ENCODE results near the gene ADGRG6.

The ADGRG6 gene

DNA sequence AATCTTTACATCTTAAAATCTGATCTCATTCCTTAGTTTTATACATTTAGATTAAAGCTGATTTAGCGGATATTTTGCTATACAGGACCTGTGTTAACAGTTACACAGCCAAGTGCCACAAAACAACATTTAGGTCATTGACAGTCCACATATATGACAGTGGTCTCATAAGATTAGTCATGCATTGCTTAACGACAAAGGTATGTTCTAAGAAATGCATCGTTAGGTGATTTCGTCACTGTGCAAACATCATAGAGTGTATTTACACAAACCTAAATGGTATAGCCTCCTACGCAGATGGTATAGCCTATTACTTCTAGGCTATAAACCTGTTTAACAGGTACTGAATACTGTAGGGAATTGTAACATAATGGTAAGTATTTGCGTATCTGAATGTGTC, 21.6 kb downstream of the ADGRG6 start (continued):
- TF ChIP-seq, protein P1, sequence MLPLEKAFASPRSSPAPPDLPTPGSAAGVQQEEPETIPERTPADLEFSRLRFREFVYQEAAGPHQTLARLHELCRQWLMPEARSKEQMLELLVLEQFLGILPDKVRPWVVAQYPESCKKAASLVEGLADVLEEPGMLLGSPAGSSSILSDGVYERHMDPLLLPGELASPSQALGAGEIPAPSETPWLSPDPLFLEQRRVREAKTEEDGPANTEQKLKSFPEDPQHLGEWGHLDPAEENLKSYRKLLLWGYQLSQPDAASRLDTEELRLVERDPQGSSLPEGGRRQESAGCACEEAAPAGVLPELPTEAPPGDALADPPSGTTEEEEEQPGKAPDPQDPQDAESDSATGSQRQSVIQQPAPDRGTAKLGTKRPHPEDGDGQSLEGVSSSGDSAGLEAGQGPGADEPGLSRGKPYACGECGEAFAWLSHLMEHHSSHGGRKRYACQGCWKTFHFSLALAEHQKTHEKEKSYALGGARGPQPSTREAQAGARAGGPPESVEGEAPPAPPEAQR (tag by site-specific recombination; IDR thresholded peaks at IDR 0.05): no peak
- TF ChIP-seq, protein P2, sequence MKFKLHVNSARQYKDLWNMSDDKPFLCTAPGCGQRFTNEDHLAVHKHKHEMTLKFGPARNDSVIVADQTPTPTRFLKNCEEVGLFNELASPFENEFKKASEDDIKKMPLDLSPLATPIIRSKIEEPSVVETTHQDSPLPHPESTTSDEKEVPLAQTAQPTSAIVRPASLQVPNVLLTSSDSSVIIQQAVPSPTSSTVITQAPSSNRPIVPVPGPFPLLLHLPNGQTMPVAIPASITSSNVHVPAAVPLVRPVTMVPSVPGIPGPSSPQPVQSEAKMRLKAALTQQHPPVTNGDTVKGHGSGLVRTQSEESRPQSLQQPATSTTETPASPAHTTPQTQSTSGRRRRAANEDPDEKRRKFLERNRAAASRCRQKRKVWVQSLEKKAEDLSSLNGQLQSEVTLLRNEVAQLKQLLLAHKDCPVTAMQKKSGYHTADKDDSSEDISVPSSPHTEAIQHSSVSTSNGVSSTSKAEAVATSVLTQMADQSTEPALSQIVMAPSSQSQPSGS (tag by site-specific recombination; IDR thresholded peaks at IDR 0.05; ENCODE audit: low read depth): peak; percentile 90
- TF ChIP-seq MYNN (tag by site-specific recombination; IDR thresholded peaks at IDR 0.05; ENCODE audit: borderline replicate concordance) (no peak), ZNF521 (tag by site-specific recombination; IDR thresholded peaks at IDR 0.05) (no peak), SCRT1 (tag by site-specific recombination; IDR thresholded peaks at IDR 0.05; ENCODE audit: borderline replicate concordance) (peak; percentile 72), ZNF621 (tag by site-specific recombination; IDR thresholded peaks at IDR 0.05) (no peak), ZNF157 (tag by site-specific recombination; IDR thresholded peaks at IDR 0.05) (no peak), ZNF48 (tag by site-specific recombination; IDR thresholded peaks at IDR 0.05) (no peak), ZNF529 (tag by site-specific recombination; IDR thresholded peaks at IDR 0.05; ENCODE audit: insufficient replicate concordance) (no peak), ZNF777 (tag by site-specific recombination; IDR thresholded peaks at IDR 0.05; ENCODE audit: borderline replicate concordance) (no peak), REPIN1 (tag by site-specific recombination; IDR thresholded peaks at IDR 0.05; ENCODE audit: low read depth) (no peak), ZNF133 (tag by site-specific recombination; IDR thresholded peaks at IDR 0.05) (no peak), ZNF514 (tag by site-specific recombination; IDR thresholded peaks at IDR 0.05) (no peak), ZNF776 (tag by site-specific recombination; IDR thresholded peaks at IDR 0.05; ENCODE audit: borderline replicate concordance) (no peak), ZNF184 (tag by site-specific recombination; IDR thresholded peaks at IDR 0.05) (peak; percentile 79), PRDM1 (tag by site-specific recombination; IDR thresholded peaks at IDR 0.05) (peak; percentile 45; the same call in 1 of the 2 replicates), ZNF610 (tag by site-specific recombination; IDR thresholded peaks at IDR 0.05; ENCODE audit: borderline replicate concordance) (no peak), RBAK (tag by site-specific recombination; IDR thresholded peaks at IDR 0.05) (no peak), ZFP3 (tag by site-specific recombination; IDR thresholded peaks at IDR 0.05; ENCODE audit: low read depth) (no peak), ZNF223 (tag by site-specific recombination; IDR thresholded peaks at IDR 0.05) (no peak), ZNF416 (tag by site-specific recombination; IDR thresholded peaks at IDR 0.05) (no peak), ZFP69B (tag by site-specific recombination; IDR thresholded peaks at IDR 0.05) (peak; percentile 83), ZNF140 (tag by site-specific recombination; IDR thresholded peaks at IDR 0.05) (no peak), ZNF768 (tag by site-specific recombination; IDR thresholded peaks at IDR 0.05) (no peak), ZNF843 (tag by site-specific recombination; IDR thresholded peaks at IDR 0.05) (peak; percentile 97), ZFP41 (tag by site-specific recombination; IDR thresholded peaks at IDR 0.05; ENCODE audit: borderline replicate concordance) (no peak), ZXDB (tag by site-specific recombination; IDR thresholded peaks at IDR 0.05) (peak; percentile 87)
- TF ChIP-seq, protein P3, sequence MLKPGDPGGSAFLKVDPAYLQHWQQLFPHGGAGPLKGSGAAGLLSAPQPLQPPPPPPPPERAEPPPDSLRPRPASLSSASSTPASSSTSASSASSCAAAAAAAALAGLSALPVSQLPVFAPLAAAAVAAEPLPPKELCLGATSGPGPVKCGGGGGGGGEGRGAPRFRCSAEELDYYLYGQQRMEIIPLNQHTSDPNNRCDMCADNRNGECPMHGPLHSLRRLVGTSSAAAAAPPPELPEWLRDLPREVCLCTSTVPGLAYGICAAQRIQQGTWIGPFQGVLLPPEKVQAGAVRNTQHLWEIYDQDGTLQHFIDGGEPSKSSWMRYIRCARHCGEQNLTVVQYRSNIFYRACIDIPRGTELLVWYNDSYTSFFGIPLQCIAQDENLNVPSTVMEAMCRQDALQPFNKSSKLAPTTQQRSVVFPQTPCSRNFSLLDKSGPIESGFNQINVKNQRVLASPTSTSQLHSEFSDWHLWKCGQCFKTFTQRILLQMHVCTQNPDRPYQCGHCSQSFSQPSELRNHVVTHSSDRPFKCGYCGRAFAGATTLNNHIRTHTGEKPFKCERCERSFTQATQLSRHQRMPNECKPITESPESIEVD (tag by site-specific recombination; IDR thresholded peaks at IDR 0.05): peak; percentile 86
- TF ChIP-seq, protein P4, sequence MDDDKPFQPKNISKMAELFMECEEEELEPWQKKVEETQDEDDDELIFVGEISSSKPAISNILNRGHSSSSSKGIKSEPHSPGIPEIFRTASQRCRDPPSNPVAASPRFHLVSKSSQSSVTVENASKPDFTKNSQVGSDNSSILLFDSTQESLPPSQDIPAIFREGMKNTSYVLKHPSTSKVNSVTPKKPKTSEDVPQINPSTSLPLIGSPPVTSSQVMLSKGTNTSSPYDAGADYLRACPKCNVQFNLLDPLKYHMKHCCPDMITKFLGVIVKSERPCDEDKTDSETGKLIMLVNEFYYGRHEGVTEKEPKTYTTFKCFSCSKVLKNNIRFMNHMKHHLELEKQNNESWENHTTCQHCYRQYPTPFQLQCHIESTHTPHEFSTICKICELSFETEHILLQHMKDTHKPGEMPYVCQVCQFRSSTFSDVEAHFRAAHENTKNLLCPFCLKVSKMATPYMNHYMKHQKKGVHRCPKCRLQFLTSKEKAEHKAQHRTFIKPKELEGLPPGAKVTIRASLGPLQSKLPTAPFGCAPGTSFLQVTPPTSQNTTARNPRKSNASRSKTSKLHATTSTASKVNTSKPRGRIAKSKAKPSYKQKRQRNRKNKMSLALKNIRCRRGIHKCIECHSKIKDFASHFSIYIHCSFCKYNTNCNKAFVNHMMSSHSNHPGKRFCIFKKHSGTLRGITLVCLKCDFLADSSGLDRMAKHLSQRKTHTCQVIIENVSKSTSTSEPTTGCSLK (tag by site-specific recombination; IDR thresholded peaks at IDR 0.05): no peak
- TF ChIP-seq, protein P5, sequence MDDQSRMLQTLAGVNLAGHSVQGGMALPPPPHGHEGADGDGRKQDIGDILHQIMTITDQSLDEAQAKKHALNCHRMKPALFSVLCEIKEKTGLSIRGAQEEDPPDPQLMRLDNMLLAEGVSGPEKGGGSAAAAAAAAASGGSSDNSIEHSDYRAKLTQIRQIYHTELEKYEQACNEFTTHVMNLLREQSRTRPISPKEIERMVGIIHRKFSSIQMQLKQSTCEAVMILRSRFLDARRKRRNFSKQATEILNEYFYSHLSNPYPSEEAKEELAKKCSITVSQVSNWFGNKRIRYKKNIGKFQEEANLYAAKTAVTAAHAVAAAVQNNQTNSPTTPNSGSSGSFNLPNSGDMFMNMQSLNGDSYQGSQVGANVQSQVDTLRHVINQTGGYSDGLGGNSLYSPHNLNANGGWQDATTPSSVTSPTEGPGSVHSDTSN (CRISPR knock-in tag; IDR thresholded peaks at IDR 0.05): no peak
- TF ChIP-seq, protein P6, sequence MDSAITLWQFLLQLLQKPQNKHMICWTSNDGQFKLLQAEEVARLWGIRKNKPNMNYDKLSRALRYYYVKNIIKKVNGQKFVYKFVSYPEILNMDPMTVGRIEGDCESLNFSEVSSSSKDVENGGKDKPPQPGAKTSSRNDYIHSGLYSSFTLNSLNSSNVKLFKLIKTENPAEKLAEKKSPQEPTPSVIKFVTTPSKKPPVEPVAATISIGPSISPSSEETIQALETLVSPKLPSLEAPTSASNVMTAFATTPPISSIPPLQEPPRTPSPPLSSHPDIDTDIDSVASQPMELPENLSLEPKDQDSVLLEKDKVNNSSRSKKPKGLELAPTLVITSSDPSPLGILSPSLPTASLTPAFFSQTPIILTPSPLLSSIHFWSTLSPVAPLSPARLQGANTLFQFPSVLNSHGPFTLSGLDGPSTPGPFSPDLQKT (IDR thresholded peaks at IDR 0.05; ENCODE audit: borderline replicate concordance, low read depth, low read length): no peak
- TF ChIP-seq, protein P7, sequence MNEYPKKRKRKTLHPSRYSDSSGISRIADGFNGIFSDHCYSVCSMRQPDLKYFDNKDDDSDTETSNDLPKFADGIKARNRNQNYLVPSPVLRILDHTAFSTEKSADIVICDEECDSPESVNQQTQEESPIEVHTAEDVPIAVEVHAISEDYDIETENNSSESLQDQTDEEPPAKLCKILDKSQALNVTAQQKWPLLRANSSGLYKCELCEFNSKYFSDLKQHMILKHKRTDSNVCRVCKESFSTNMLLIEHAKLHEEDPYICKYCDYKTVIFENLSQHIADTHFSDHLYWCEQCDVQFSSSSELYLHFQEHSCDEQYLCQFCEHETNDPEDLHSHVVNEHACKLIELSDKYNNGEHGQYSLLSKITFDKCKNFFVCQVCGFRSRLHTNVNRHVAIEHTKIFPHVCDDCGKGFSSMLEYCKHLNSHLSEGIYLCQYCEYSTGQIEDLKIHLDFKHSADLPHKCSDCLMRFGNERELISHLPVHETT (tag by site-specific recombination; IDR thresholded peaks at IDR 0.05): peak; percentile 98
